ENCODE data around the gene SLC6A12.

SLC6A12 gene

GRCh38 chr12:167959-168600 is 45.9 kb downstream of the SLC6A12 start:
- in situ Hi-C loops (cut with MboI; ENCODE audit: low sequenced_read_pairs) = no loop called here

DNA sequence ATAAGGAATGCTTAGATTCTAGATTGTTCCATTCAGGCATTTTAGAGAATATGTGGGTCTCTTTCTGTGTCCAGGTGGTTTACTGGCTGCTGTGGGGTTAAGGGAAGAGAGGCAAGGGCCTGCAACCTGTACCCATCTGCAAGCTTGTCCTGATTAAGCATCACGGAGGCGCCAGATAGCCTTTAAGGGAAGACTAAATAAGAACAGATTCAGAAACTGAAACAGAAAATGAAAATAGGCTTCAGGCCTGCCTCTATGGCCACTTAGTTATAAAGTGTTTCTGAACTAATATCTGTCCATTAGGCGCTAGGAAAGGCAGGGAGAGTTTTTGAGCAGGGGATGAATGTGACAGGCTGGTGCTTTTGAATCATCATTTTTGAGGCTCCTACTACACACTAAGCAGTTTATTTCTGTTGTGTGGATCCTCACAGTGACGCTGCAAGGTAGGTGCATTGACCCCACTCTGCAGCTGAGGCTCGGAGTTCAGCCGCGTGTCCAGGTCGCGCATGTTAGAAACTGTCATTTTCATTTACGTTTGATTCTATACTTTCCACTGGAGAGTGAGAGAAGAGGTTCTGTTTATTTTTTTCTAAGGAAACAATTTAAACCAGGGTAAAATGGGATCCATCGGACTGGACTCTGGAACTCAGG is 47.4 kb downstream of the SLC6A12 start:
- in situ Hi-C loops (cut with MboI; ENCODE audit: low sequenced_read_pairs) = no loop called here

GRCh38 chr12:165862-166368 is 48.0 kb downstream of the SLC6A12 start:
- in situ Hi-C loops (cut with MboI; ENCODE audit: low sequenced_read_pairs) = no loop called here

- in situ Hi-C loops (cut with MboI; ENCODE audit: low sequenced_read_pairs) = no loop called here
Measured at GRCh38 chr12:164207-164606, 49.8 kb downstream of the SLC6A12 start.

DNA sequence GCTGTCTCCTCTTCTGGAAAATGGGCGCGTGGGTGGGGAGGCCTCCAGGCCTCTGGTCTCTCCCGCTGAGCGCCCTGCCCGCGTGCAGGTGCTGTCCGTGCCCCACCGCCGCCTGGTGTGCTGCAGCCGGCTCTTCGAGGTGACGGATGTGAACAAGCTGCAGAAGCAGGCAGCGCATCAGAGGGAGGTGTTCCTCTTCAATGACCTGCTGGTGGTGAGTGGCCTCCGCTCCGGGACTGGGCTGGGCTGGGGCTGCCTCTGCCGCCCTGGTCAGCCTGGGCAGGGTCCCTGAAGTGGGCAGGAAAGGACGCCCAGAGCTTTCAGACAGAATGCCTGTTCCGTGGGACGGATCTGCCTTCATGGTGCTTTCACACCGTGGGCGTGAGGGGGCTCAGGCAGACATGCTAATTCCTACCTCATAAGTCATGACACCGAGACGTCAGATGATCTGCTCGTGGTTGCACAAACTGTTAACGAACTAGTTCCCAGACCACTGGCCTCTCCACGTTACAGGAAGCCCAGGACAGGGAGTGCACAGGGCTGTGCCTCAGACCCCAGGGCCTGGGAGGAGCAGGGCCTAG is 50.5 kb downstream of the SLC6A12 start:
- in situ Hi-C loops (cut with MboI; ENCODE audit: low sequenced_read_pairs) = no loop called here

GRCh38 chr12:162467-163307 is 51.3 kb downstream of the SLC6A12 start:
- in situ Hi-C loops (cut with MboI; ENCODE audit: low sequenced_read_pairs) = no loop called here

GRCh38 chr12:161823-162222 is 52.1 kb downstream of the SLC6A12 start:
- in situ Hi-C loops (cut with MboI; ENCODE audit: low sequenced_read_pairs) = no loop called here

DNA sequence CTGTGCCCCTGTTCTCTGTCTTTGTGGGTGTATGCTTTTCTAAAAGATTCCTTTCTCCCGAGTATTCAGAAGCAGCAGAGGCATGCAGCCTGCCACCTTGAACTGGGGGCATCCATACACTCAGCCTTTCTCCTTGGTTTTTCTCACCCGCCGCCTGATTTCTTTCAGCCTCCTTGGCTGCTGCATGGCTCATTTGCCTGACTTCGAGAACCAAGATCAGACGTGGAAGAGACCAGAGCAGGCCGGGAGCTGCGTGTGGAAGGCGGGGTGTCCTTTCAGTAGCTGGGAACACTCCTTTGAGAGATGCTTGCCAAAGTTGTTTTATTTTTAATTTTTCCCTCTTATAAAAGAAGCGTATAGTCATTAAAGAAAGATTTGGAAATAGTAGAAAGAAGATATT is 53.1 kb downstream of the SLC6A12 start:
- in situ Hi-C loops (cut with MboI; ENCODE audit: low sequenced_read_pairs) = no loop called here

GRCh38 chr12:159156-159782 is 54.7 kb downstream of the SLC6A12 start:
- in situ Hi-C loops (cut with MboI; ENCODE audit: low sequenced_read_pairs) = no loop called here

- in situ Hi-C loops (cut with MboI; ENCODE audit: low sequenced_read_pairs) = no loop called here
Measured at GRCh38 chr12:157644-158043, 56.3 kb downstream of the SLC6A12 start.

- in situ Hi-C loops (cut with MboI; ENCODE audit: low sequenced_read_pairs) = no loop called here
Measured at GRCh38 chr12:156945-157344, 57.0 kb downstream of the SLC6A12 start.

DNA sequence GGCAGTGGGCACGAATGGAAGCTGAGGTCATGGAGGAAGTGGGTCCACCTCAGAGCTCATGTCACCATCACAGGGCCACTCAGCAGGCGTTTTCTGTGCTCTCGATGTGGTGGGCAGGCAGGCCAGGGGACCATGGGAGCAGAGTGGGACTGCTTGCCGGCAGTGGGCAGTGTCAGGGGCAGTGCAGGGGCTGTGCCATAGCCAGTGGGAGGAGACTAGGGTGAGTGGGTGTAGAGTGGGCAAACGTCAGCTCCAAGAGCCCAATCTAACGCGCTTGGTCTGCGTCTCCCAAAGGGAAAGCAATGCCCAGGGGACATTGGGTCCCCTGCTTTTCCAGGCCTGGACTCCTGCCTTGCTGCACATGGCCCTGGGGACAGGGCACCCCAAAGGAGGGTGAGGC is 58.3 kb downstream of the SLC6A12 start:
- in situ Hi-C loops (cut with MboI; ENCODE audit: low sequenced_read_pairs) = no loop called here

- in situ Hi-C loops (cut with MboI; ENCODE audit: low sequenced_read_pairs) = no loop called here
Measured at GRCh38 chr12:155006-155405, 59.0 kb downstream of the SLC6A12 start.

DNA sequence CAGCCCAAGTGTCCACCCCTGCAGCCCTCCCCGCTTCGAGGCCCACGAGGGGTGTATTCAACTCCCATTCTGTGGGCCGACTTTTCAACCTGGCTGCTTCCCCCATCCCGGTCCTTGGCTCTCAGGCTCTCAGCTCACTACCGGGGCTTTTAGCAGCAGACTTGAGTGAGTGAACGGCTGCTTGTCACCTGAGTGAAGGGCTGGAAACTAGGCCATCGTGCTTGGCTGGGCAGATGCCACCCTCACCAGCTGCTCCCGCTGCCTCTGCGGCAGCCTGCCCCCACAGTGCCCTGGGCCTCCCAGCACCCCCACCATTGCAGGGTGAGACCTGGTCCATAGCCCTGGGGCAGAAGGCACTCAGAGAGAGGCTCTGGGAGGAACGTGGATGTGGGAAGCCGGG is 59.9 kb downstream of the SLC6A12 start:
- in situ Hi-C loops (cut with MboI; ENCODE audit: low sequenced_read_pairs) = no loop called here

DNA sequence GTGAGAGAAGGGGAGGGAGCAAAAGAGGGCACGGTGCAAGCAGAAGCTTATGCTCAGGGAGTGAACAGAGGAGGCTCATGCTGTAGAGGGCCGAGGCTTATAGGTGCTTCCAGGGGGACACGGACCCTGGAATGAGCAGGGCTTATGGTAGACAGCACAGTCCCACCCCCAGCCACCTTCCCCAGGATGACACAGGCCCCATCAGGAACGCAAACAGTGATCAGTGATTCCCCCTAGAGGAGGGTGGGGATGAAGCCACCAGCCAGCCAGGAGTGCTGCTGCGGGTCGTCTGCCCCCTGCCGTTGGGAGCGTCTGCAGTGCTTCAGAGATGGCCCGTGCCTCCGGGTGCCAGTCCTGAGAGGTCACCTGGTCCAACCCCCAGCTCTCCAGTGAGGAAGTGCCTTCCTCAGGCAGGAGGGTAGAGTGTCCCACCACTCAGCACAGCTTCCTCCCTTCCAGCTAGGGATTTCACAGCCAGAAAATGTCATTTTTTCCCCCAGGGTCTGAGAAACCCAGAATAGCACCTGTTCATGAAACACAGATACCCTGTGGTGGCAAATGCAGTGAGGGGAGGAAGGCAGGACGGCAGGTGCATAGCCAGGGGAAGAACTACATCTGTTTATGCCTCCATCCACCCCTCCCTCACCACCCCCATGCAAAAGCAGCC is 60.7 kb downstream of the SLC6A12 start:
- in situ Hi-C loops (cut with MboI; ENCODE audit: low sequenced_read_pairs) = no loop called here

- in situ Hi-C loops (cut with MboI; ENCODE audit: low sequenced_read_pairs) = no loop called here
Measured at GRCh38 chr12:152440-152839, 61.5 kb downstream of the SLC6A12 start.

DNA sequence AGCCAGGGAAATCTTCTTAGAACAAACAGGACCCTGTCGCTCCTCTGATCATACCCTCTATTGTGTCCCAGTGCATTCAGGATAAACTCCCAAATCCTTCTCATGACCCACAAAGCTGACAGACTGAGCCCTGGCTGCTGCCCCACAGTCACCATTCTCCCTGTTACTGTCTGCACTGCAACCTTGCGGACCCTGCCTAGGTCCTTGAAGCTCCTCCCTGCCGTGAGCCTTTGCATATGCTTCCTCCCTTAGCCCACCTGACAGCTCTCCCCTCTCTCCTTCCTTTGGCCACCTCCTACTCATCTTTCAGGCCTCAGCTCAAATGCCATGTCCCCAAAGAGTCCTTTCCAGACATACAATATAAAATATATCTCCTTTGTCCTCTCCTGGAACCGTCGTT is 62.4 kb downstream of the SLC6A12 start:
- in situ Hi-C loops (cut with MboI; ENCODE audit: low sequenced_read_pairs) = no loop called here

DNA sequence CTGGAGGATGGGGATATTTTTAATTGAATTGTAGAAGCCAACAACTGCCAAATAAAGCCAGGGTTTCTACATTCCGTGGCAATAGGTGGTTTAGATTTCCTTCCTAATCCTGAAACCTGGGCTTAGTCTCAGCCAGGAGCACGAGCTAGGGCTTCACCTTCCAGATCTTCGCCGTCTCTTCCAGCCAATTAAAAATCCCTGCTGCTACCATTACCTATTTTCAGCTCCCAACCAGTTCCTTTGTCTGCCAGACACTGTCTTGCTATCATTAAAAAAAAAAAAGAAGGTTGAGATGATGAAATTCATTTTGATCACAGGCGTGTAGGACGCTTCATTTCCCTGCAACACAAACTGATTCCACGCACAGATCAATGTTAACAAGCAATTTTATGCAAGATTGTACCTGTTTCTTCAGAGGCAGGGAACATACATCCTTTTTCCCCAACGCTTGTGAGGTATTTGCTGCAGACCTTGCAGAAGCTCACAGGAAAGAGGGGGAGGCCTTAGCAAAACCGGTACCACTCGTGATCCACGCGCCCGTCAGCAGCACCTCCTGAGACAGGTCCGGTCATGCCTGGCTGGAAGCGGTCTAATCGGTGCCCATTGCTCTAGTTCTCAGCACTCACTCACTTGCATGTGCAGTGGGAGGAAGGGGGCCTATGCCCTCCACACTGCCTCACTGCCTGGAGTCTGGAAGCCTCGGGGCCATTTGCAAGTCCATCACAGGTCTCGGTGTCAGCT is 65.1 kb downstream of the SLC6A12 start:
- in situ Hi-C loops (cut with MboI; ENCODE audit: low sequenced_read_pairs) = no loop called here

- in situ Hi-C loops (cut with MboI; ENCODE audit: low sequenced_read_pairs) = no loop called here
Measured at GRCh38 chr12:147242-147641, 66.7 kb downstream of the SLC6A12 start.
